Right ventricle myocardium inferior (tissue), 1 donor: ENCODE data around the gene GOLPH3. TPM values are rescaled to one million over a fixed set of nuclear protein-coding genes. Genes with fewer than 3 reads are reported as not detected.
"Not testable (repeated sequence)": the region's sequence is repeated elsewhere in the genome, so short reads cannot be mapped to it uniquely, and the experiment has no call there.

Experiments
- ATAC-seq: fragments of 200-7000 bp; cut with Tn5 transposase; one replicate; pipeline ENCODE4 v1.9.1; 2020; ENCODE audit warnings: mild to moderate bottlenecking, moderate library complexity
- DNase-seq: peaks from one replicate; pipeline ENCODE4 v3.0.0; 2021; ENCODE audit errors: missing footprints
- intact Hi-C: fragments of 100-400 bp; cut with DNase I; formaldehyde crosslinking; loops from one replicate; pipeline ENCODE4 v1.11.0; 2022
- total RNA-seq: library from RNA; stranded (reverse); fragmentation: NEBNext Ultra II Directional; extraction: Animal tissue kit (Norgen Biotek cat#: 25700); gene quantifications from one replicate; pipeline ENCODE4 v1.2.1, GENCODE V29; 2021
- donor health status: DM: no; HTN: yes; CAD: no; lungs with severe emphysema.

Gene GOLPH3
- total RNA-seq, 1 donor from 2014 or later, result 42.3 TPM

DNA sequence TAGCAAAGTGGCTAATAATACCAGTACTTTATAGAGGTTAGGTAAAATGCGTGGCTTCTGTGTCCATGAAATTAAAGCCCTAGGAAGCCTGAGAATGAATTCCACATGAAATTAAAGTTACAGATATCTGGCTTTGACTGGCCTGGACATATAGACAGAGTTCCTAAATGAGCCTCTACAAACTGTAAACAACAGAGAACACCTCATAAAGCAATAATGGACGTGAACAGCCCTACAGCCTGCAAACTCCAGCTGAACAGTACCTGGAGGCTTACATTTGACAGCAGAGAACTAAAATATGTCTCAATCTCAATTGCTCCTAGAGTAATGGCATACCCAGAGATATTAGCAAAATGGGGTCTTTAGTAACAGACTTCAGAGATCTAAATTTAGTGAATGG, 28.7 kb downstream of the GOLPH3 start:
- no peak for DNase-seq
- ATAC-seq, result peak; percentile 24
- intact Hi-C loops, result no loop called here

DNA sequence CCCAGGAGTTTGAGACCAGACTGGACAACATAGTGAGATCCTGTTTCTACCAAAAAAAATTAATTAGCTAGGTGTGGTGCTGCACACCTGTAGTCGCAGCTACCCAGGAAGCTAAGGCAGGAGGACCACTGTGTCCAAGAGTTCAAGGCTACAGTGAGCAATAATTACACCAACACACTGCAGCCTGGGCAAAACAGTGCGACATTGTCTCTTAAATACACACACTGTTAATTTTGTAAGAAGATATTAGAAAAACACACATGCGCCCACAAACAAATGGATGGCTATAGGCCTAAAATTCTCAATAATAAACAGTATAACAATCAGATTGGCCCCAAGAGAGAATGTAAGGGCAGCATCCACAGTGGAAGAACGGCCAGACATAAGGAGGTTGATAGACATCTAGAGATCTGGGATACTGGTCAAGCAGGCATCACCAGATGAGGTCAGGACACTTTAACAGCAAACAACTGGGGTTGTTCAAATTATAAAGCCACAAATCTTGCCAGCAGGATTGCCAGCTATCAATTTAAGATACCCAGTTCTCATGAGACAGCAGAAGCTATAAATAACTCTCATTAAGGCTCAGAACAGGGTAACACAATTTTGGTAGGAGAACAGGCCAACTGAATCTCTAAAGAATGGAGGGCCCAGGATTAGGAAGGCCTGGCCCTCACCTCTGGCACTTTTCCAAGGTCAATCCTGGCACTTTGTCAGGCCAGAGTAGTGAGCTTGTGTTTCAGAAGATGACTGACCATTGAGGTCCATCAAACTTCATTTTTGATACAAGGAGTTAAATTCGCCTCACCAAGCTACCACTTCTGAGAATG, 29.5 kb downstream of the GOLPH3 start:
- ATAC-seq, result peak; percentile 73
- no peak for DNase-seq
- intact Hi-C loops, result no loop called here

DNA sequence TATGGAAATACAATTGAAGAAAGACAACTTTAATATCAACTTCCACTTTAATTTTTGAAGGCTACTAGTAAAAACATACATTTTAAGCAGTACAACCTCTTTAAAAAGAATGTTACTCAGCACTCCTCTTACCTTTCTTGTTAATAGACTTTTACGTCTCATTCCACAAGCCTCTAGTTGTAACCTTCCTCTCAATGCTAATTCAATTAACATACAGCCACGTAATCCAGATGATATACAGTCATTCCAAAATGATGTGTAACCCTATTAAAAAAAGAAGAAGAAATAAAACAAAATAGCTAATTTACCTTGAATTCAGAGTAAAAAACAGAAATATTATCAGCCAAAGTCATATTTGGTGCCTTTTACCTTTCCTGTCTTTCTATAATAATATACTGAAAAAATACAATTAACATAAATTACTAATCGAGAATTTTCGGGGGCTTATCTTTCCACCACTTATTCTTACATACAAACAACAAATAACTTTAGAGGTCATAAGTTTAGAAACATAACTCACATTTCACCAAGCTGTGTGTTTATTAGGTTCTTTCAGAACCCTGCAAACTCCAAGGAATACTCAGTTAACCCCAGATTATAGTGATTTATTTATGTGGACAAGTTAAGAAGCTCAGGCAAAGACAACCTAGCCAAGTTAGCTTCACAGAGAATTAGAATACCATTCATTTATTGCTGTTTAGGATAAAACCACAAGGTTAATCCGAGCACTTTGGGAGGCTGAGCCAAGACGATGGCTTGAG, 30.3 kb downstream of the GOLPH3 start:
- no peak for DNase-seq
- no peak for ATAC-seq
- intact Hi-C loops, result no loop called here

DNA sequence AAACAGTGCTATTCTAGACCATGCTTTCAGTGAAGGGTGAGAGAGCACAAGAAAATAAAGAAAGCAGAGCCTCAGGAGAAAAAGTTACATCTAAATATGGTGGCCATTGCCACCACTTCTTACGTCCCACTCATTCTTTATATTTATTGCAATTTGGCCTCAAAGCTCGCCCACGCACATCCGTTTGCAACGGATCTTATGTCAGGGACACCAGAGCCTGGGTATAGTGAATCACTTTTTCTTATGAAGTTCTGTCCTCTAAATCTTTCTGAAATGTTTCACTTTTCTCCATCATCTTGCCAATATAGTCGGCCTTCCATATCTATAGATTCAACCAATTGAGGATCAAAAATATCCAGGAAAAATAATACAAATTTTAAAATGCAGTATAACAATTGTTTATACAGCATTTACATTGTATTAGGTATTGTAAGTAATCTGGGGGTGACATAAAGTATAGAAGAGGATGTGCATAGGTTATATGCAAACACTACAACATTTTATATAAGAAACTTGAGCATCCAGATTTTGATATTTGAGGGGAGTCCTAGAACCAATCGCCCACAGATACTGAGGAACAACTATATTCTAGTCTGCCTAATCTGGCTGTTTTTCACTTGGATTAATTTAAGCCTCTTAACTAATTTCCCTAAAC, 35.2 kb downstream of the GOLPH3 start:
- ATAC-seq (no peak), DNase-seq (no peak)
- intact Hi-C loops, result no loop called here

DNA sequence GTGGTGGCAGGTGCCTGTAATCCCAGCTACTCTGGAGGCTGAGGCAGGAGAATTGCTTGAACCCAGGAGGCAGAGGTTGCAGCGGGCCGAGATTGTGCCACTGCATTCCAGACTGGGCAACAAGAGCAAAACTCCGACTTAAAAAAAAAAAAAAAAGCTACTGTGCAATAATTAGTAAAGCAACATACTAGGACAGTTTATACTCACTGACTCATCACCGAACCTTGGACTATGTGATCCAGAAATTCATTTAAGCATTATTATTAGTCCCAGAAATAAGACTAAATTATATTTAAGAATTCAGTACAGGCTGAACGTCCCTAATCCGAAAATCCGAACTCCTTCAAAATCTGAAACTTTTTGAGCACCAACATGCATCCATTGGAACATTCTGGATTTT, 37.8 kb downstream of the GOLPH3 start:
- ATAC-seq (no peak), DNase-seq (no peak)
- intact Hi-C loops, result no loop called here

DNA sequence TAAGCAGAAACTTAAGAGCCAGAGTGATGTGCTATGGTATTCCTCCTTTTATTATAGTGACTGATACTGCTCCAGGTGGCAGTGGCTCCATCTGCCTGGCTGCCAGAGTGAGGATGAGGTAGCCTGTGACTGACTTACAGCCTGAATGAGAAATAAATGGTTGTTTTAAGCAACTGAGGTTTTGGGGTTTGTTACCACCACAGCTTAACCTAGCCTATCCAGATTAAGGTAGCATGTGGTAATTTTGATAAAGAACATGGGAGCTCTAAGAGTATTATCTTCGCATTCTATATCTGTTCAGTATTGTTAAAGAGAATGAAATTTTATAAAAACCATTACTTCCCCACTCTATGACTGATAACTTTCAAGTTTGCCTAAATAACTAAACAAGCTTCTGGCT, 39.0 kb downstream of the GOLPH3 start:
- intact Hi-C loops, result no loop called here
- ATAC-seq, result no peak
- DNase-seq, result no peak

DNA sequence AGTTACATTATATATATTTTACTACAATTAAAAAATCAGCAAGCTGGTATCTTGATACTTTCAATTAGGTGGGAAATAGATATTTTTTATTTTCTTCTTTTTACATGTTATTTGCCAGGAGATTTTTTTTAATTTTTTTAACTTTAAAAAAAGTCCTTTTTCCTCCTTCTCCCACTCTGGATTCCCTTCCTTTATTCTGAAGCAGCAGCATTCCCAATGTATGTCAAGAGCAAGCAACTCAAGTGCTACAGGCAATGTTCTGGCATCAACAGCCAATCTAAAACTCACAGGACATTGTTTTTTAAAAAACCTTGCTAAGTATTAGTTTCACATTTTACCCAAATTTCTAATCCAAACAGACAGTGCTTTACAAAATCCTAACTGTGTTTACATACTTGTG, 41.4 kb downstream of the GOLPH3 start:
- intact Hi-C loops, result no loop called here
- ATAC-seq (no peak), DNase-seq (no peak)

DNA sequence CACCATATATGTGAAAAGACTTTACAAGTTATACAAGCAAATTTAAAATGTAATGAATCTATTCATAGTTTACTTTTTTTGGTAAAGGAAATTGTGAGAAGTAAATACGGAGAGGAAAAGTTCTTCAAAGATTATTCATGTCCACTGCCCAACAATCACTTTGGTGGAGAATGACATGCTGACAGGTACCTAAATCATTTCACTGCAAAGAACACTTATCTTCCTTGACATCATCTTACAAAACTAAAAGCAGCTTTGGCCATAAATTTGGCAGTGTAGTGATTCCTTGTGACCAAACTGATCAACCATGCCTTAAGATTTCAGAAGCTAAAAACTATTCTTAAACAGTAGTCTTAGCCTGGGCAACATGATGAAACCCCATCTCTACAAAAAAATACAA, 42.5 kb downstream of the GOLPH3 start:
- intact Hi-C loops, result no loop called here
- ATAC-seq (no peak), DNase-seq (no peak)

DNA sequence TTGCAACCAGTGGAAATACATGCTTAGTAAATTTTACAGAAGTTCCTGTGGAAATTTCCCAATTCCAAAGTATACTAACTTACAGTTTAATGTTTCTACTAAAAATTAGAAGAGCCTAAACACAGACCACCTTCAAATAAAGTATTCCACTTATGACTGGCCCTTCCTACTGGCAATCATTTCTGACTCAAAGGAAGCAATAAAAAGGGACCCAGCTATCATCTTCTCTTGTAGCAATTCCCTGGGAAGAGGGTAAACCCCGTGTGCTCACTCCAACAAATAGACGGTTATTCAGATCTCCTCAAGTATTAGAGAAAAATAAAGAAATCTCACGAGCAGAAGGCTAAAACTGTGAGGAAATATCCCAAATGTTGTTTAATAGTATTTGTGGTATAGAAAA, 43.3 kb downstream of the GOLPH3 start:
- no peak for DNase-seq
- no peak for ATAC-seq
- intact Hi-C loops, result no loop called here

DNA sequence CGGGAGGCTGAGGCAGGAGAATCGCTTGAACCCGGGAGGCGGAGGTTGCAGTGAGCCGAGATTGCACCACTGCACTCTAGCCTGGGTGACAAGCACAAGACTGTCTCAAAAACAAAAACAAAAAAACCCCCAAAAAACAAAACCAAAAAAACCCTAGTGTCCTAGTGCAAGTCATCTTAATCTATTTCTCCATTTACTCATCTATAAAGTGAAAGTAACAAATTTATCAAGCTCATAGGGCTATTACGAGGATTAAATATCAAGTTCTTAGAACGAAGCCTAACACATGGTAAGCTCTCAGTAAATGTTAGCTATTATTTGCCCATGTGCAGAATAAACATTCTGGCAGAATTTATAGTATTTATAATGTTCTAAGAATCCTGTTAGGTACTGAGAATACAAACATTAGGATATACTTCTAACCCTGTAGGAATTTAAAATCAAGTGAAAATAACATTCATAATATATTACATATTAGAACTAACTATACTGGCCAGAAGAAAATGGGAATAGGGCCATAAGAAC, 45.0 kb downstream of the GOLPH3 start:
- intact Hi-C loops, result loop anchor here (5.0 kb wide), 1 partner anchor 43 kb away; the partner anchor contains the start of gene GOLPH3
- ATAC-seq (no peak), DNase-seq (no peak)

DNA sequence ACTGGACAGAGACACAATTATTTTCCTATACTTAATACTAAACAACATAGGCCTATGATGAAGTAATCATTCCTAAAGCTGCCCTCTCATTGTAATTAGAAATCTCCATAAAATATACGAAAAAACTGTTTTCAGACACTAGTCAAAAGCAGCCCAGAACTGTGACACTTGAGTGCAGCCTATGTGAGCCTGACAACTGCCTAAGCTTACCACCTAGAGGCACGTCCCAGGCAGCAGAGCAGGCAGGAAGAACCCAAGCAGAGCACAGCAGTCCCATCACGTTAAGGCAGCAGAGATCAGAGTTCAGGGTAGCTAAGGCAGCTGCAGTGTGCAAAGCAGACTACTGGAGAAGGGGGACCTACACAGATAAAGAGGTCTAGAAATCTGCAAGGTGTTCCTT, 46.4 kb downstream of the GOLPH3 start:
- DNase-seq, result no peak
- intact Hi-C loops, result loop anchor here (5.0 kb wide), 1 partner anchor 45 kb away; the partner anchor contains the start of gene GOLPH3
- ATAC-seq, result no peak

DNA sequence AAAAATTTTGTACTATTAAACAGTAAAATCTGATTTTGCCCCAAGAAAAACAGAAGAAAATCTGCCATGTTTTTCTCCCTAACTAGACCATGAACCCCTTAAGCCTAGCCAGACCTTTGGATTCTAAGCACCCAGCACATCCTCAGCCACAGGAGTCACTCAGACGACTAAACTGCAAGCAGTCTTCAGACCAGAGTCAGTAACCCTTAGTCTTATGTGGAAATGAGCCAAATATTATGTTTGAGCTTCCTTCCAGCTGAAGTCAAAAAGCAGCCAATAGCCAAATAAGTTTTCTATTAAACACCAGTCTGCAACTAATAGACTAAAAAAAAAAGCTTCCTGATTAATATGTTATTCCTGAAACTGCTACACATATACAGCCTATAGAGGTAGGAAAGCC, 47.4 kb downstream of the GOLPH3 start:
- DNase-seq (no peak), ATAC-seq (no peak)
- intact Hi-C loops, result loop anchor here (5.0 kb wide), 1 partner anchor 46 kb away; the partner anchor contains the start of gene GOLPH3

DNA sequence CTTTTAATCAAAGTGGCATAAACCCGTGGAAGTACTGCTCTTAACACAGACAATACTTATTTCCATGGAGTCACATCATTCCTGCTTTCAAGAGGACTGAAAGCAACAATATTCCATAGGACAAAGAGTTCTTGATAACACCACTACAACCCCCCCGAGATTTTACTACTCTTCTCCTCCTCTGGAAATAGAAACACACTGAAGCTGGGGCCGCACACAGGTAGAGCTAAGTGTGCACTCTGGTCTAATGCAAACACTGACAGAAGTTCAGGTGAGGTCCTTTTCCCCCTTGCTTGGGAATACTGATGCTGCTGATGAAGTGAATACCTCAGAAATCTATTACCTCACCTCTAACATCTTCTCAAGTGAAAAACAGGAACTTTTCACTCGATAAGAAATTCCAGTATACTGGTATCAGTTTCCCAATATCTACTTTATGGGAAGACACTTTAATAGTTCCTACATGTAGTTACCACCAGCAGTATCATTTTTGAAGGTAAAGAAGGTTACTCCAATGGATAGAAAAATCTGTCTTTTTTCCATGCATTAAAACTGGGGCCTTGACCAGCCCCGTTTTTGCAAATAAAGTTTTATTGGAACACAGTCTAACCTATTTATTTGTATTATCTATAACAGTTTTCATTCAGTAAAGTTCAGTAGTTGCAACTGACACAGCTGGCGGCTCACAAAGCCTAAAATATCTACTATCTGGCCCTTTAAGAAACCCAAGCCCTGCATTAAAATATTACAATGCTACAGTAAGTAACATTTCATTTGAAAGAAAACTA, 50.0 kb downstream of the GOLPH3 start:
- no peak for DNase-seq
- no peak for ATAC-seq

DNA sequence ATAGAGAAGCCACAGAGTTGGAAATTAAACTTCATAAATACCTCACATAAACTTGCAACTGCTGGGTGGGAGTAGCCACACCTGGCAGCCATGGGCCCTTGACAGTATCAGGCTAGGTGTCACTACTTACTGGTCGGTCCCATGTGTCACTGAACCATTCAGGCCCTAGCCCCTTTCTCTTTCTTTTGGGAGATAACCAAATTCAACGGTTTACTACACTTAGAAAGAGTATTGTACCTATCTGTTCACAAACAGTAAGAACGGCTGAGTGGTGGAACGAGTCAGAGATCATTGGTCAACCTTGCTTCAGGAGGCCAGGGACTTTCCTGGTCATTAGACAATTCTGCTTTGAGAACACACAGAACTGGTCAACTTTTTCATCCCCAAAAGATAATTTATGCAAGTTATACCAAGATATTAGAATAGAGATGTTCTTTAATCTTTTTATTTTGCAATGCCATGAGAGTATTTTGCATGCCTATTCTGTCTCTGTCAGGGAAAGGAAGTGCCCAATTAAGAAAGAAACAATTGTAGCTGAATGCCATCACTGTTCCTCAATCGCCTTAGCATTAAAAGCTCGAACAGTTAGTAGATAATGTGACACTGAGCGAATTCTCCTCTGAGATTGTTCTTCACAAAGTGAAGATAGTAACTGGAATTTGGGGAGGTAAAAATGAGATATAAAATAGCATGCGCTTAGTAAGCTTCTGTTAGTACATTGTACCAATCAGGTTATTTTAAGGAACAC, 50.9 kb downstream of the GOLPH3 start:
- DNase-seq (no peak), ATAC-seq (peak; percentile 29)
- intact Hi-C loops, result no loop called here

More for the DNA sequence above, 50.0 kb downstream of the GOLPH3 start:
- intact Hi-C loops, result no loop called here

DNA sequence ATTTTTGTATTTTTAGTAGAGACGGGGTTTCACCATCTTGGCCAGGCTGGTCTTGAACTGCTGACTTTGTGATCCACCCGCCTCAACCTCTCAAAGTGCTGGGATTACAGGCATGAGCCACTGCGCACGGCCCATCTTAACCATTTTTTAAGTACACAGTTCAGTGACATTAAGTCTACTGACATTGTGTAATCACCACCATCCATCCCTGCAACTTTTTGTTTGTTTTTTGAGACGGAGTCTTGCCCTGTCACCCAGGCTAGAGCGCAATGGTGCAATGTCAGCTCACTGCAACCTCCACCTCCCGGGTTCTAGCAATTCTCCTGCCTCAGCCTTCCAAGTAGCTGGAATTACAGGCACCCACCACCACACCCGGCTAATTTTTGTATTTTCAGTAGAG, 55.2 kb downstream of the GOLPH3 start:
- intact Hi-C loops, DNase-seq, ATAC-seq: not testable (repeated sequence)

DNA sequence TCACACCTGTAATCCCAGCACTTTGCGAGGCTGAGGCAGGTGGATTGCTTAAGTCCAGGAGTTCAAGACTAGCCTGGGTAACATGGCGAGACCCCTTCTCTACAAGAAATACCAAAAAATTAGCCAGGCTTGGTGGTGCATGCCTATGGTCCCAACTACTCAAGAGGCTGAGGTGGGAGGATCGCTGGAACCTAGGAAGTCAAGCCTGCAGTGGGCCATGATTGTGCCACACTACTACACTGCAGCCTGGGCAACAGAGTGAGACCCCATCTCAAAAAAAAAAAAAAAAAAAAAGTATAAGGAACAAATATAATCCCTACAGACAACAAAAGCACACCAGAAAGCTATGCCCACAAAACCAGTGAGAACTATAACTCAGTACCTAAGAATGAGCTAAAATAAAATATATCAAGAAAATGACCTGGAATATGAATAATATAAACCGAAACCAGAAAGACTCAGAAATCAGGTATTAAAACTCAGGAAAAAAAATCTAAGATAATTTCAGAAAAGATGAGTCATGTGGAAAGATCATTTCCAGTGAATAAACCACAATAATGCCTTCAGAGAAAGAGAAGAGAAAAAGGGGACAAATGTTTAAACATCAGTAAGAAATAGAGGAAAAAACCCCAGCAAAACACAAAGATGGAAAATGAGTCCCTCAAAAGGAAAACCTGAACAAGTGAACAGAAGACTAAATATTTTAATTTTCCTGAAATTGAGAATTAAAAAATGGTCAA, 57.4 kb downstream of the GOLPH3 start:
- DNase-seq (no peak), ATAC-seq (no peak)
- intact Hi-C loops, result no loop called here

DNA sequence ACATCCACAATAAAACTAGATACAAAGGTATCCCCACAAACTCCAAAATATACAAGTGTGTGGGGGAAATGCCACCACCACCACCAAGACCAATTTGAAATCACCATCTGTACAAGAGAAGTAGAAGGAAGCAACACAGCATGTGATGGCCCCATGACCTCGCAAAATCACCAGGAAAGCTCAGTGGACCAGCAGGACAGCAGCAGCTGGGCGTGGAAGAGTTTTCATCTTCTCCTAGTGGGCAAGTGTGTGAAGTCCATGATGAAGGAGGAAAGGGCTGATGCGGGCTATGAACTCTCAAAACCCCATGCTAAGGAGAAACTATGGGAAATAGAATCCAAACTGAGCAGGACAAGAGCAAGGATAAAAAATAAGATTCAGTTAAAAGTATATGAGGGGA, 58.1 kb downstream of the GOLPH3 start:
- intact Hi-C loops, result no loop called here
- ATAC-seq (no peak), DNase-seq (no peak)
